Measurements from ENCODE around the gene SERINC2.

The SERINC2 gene

GRCh38 chr1:31482482-31483011 lies 69.5 kb downstream of the SERINC2 start:
- TF ChIP-seq ZNF8 (CRISPR knock-in tag; IDR thresholded peaks at IDR 0.05) (no peak), ZFP30 (CRISPR knock-in tag; IDR thresholded peaks at IDR 0.05) (no peak), POU6F1 (CRISPR knock-in tag; IDR thresholded peaks at IDR 0.05; ENCODE audit: borderline replicate concordance, low read depth) (no peak), CSRNP3 (CRISPR knock-in tag; IDR thresholded peaks at IDR 0.05) (no peak), GLIS3 (CRISPR knock-in tag; IDR thresholded peaks at IDR 0.05) (no peak), ZC3H10 (CRISPR knock-in tag; IDR thresholded peaks at IDR 0.05) (no peak), ZNF565 (CRISPR knock-in tag; conservative IDR thresholded peaks at IDR 0.05; ENCODE audit: low read depth) (no peak), SNAI2 (CRISPR knock-in tag; IDR thresholded peaks at IDR 0.05) (no peak), TOX (CRISPR knock-in tag; IDR thresholded peaks at IDR 0.05; ENCODE audit: borderline replicate concordance) (no peak), ESRRG (CRISPR knock-in tag; IDR thresholded peaks at IDR 0.05) (no peak), OSR1 (CRISPR knock-in tag; IDR thresholded peaks at IDR 0.05) (no peak), PATZ1 (CRISPR knock-in tag; IDR thresholded peaks at IDR 0.05; ENCODE audit: borderline replicate concordance) (no peak), TCF4 (CRISPR knock-in tag; IDR thresholded peaks at IDR 0.05; ENCODE audit: borderline replicate concordance) (no peak), ARNTL (CRISPR knock-in tag; IDR thresholded peaks at IDR 0.05; ENCODE audit: borderline replicate concordance, low read depth) (no peak), ISL1 (CRISPR knock-in tag; IDR thresholded peaks at IDR 0.05) (no peak), CSDC2 (CRISPR knock-in tag; IDR thresholded peaks at IDR 0.05) (no peak), CREB5 (CRISPR knock-in tag; IDR thresholded peaks at IDR 0.05; ENCODE audit: low read depth) (no peak)
- ATAC-seq = no peak

- TF ChIP-seq TOX (CRISPR knock-in tag; IDR thresholded peaks at IDR 0.05; ENCODE audit: borderline replicate concordance) = no peak
- TF ChIP-seq ZFP30 (CRISPR knock-in tag; IDR thresholded peaks at IDR 0.05) = no peak
- TF ChIP-seq GLIS3 (CRISPR knock-in tag; IDR thresholded peaks at IDR 0.05) = no peak
- no peak for TF ChIP-seq ZNF8 (CRISPR knock-in tag; IDR thresholded peaks at IDR 0.05)
- no peak for ATAC-seq
Measured at GRCh38 chr1:31483012-31483946, 70.3 kb downstream of the SERINC2 start.
